Panc1 (cell line): Measurements from ENCODE around the gene NOXA1. TPM values are rescaled to one million over a fixed set of nuclear protein-coding genes. Genes with fewer than 3 reads are reported as not detected.

Experiments
- ATAC-seq: fragments of 200-7000 bp; cut with Tn5 transposase; 2 replicates; pipeline ENCODE4 v1.9.1; 2020; ENCODE audit warnings: mild to moderate bottlenecking, moderate library complexity
- BruUV-seq: library from RNA; stranded (reverse); fragments of 400-500 nt; replicated peaks from 2 replicates; lab custom pipeline; 2021; lab: Mats Ljungman, UMichigan
- CTCF ChIA-PET: fragments of 300-600 bp; sonication (Branson Sonifier 250); formaldehyde crosslinking; loops from one replicate; lab custom pipeline; 2022; ENCODE audit warnings: antibody characterized with exemption; lab: Charles Lee
- POLR2A ChIA-PET: fragments of 300-600 bp; sonication (Branson Sonifier 250); formaldehyde crosslinking; loops from one replicate; lab custom pipeline; 2022; ENCODE audit warnings: antibody characterized with exemption; lab: Charles Lee
- DNase-seq: peaks from one replicate; pipeline ENCODE4 v3.0.0-alpha.2; 2010; ENCODE audit warnings: low read depth, low spot score
- H3K27ac ChIP-seq: 2 replicates; pipeline ENCODE4 v1.5.1; 2011; ENCODE audit warnings: mild to moderate bottlenecking, low read length, inconsistent platforms
- H3K27me3 ChIP-seq: fragments of 200-500 bp; sonication (Bioruptor generic); 2 replicates; pipeline ENCODE4 v1.6.0; 2014; ENCODE audit warnings: low read length, inconsistent platforms; ENCODE audit not compliant: control insufficient read depth, insufficient read depth
- H3K36me3 ChIP-seq: fragments of 200-500 bp; sonication (Bioruptor generic); 2 replicates; pipeline ENCODE4 v1.5.1; 2014; ENCODE audit warnings: inconsistent platforms, mild to moderate bottlenecking, low read length, moderate library complexity; ENCODE audit not compliant: control insufficient read depth, insufficient read depth
- H3K4me1 ChIP-seq: 2 replicates; pipeline ENCODE4 v1.5.1; 2011; ENCODE audit warnings: inconsistent platforms, mild to moderate bottlenecking, low read length, moderate library complexity; ENCODE audit not compliant: control insufficient read depth, insufficient read depth
- H3K4me3 ChIP-seq, 2 experiments: 2 replicates each; pipeline ENCODE4 v1.5.1; 2011 to 2012; ENCODE audit warnings: low read depth in 2 of 2, low read length in 2 of 2, mild to moderate bottlenecking in 2 of 2, inconsistent platforms in 1 of 2, moderate library complexity in 1 of 2
- H3K9me3 ChIP-seq: fragments of 200-500 bp; sonication (Bioruptor generic); 2 replicates; pipeline ENCODE4 v1.5.1; 2014; ENCODE audit warnings: low read depth, mild to moderate bottlenecking, inconsistent platforms, low read length, moderate library complexity; ENCODE audit not compliant: control insufficient read depth, insufficient read depth
- CTCF ChIP-seq: fragments of 450-650 bp; IDR thresholded peaks from 2 replicates; pipeline ENCODE4 v1.5.1; 2017; ENCODE audit warnings: mild to moderate bottlenecking
- POLR2AphosphoS5 ChIP-seq: IDR thresholded peaks from 2 replicates; pipeline ENCODE4 v1.6.1; 2012; ENCODE audit warnings: mild to moderate bottlenecking, low read depth, low read length, moderate library complexity
- REST ChIP-seq, 2 experiments: IDR thresholded peaks; 2 replicates each; pipeline ENCODE4 v1.6.1; 2011 to 2012; ENCODE audit warnings: low read depth in 2 of 2, control low read depth in 1 of 2, low read length in 1 of 2, mild to moderate bottlenecking in 1 of 2, moderate library complexity in 1 of 2; ENCODE audit not compliant: insufficient read depth in 1 of 2
- SIN3A ChIP-seq: IDR thresholded peaks from 2 replicates; pipeline ENCODE4 v1.6.1; 2012; ENCODE audit warnings: low read depth, mild to moderate bottlenecking, low read length, moderate library complexity, borderline replicate concordance; ENCODE audit not compliant: insufficient read depth
- TCF7L2 ChIP-seq: IDR thresholded peaks from 2 replicates; pipeline ENCODE4 v1.6.1; 2011; ENCODE audit warnings: mild to moderate bottlenecking, low read depth, low read length, inconsistent platforms
- in situ Hi-C: cut with HindIII; loops from 2 replicates; pipeline ENCODE4 v1.10.0; 2016; ENCODE audit warnings: low sequenced_read_pairs, low pct_unique_long_range_greater_than_20kb
- intact Hi-C: fragments of 100-400 bp; cut with micrococcal nuclease; formaldehyde crosslinking; loops from one replicate; pipeline ENCODE4 v1.10.0; 2022; ENCODE audit not compliant: unreplicated experiment
- total RNA-seq: library from RNA; stranded (reverse); gene quantifications from one replicate; pipeline ENCODE4 v1.2.1, GENCODE V29; 2021; ENCODE audit not compliant: unreplicated experiment

NOXA1 gene
- total RNA-seq, 1 experiment from 2014 or later = 3.7 TPM

- no TSS peak for BruUV-seq
- ATAC-seq (no peak), DNase-seq (no peak)
- H3K4me1 ChIP-seq = peaks cover 9% of the 10 kb centered on the region
- POLR2A ChIA-PET = interaction anchor here (0.6 kb wide), 1 partner anchor 10 kb away, joined by 3 read pairs; no protein-coding TSS in a partner anchor
- H3K27ac ChIP-seq = no peak overlapping the region
- CTCF ChIA-PET = interaction anchor here (0.6 kb wide), 1 partner anchor 70 kb away, joined by 3 read pairs; no protein-coding TSS in a partner anchor
- no peak for TF ChIP-seq TCF7L2
- TF ChIP-seq SIN3A = no peak
- in situ Hi-C loops = no loop called here
- H3K36me3 ChIP-seq = no peaks in the 10 kb centered on the region
- H3K4me3 ChIP-seq = no peak overlapping the region
- intact Hi-C loops = no loop called here
- no peaks in the 10 kb centered on the region for H3K9me3 ChIP-seq
- H3K27me3 ChIP-seq = no peaks in the 10 kb centered on the region
Observed at GRCh38 chr9:137444106-137444790, 21.1 kb downstream of the NOXA1 start.

- CTCF ChIA-PET = no interaction called here
- Histone ChIP-seq H3K9me3 (no peaks in the 10 kb centered on the region), H3K36me3 (no peaks in the 10 kb centered on the region), H3K27ac (no peak overlapping the region), H3K4me3 (no peak overlapping the region; a peak in 1 of 4 replicates), H3K27me3 (no peaks in the 10 kb centered on the region), H3K4me1 (peaks cover 9% of the 10 kb centered on the region)
- in situ Hi-C loops = no loop called here
- POLR2A ChIA-PET = no interaction called here
- intact Hi-C loops = no loop called here
- TF ChIP-seq CTCF (peak; percentile 88), POLR2AphosphoS5 (no peak), SIN3A (no peak)
- peak; percentile 41 for DNase-seq
- BruUV-seq = no TSS peak
- peak; percentile 52 for ATAC-seq
Observed at GRCh38 chr9:137445275-137445807, 22.1 kb downstream of the NOXA1 start.

GRCh38 chr9:137445930-137446431 lies 22.8 kb downstream of the NOXA1 start:
- DNase-seq (no peak), ATAC-seq (no peak)
- Histone ChIP-seq H3K4me3 (no peak overlapping the region), H3K36me3 (no peaks in the 10 kb centered on the region), H3K9me3 (no peaks in the 10 kb centered on the region), H3K27me3 (no peaks in the 10 kb centered on the region), H3K4me1 (peaks cover 9% of the 10 kb centered on the region), H3K27ac (no peak overlapping the region)
- ChIA-PET CTCF (no interaction called here), POLR2A (no interaction called here)
- in situ Hi-C loops (no loop called here), intact Hi-C loops (no loop called here)
- no peak for TF ChIP-seq POLR2AphosphoS5
- no peak for TF ChIP-seq REST (IDR thresholded peaks at IDR 0.05; ENCODE audit: insufficient read depth in 1 of 2, low read depth in 2 of 2, low read length in 1 of 2)
- no peak for TF ChIP-seq TCF7L2
- no peak for TF ChIP-seq SIN3A
- TF ChIP-seq CTCF = no peak
- BruUV-seq = no TSS peak
